Stimulated activated CD4-positive, alpha-beta T cell treated with anti-CD3 and anti-CD28 coated beads, Interleukin-1b, Interleukin-23, amount 100 ng/mL, for 24 hours (primary cell): Measurements from ENCODE around the gene MRPL4.
"Not testable (repeated sequence)": the region's sequence is repeated elsewhere in the genome, so short reads cannot be mapped to it uniquely, and the experiment has no call there.

Source experiments
- DNase-seq, 4 experiments: peaks; one replicate each; pipeline ENCODE4 v3.0.0-alpha.2; 2020; ENCODE audit warnings: low read depth in 4 of 4, low spot score in 1 of 4

Gene MRPL4

DNA sequence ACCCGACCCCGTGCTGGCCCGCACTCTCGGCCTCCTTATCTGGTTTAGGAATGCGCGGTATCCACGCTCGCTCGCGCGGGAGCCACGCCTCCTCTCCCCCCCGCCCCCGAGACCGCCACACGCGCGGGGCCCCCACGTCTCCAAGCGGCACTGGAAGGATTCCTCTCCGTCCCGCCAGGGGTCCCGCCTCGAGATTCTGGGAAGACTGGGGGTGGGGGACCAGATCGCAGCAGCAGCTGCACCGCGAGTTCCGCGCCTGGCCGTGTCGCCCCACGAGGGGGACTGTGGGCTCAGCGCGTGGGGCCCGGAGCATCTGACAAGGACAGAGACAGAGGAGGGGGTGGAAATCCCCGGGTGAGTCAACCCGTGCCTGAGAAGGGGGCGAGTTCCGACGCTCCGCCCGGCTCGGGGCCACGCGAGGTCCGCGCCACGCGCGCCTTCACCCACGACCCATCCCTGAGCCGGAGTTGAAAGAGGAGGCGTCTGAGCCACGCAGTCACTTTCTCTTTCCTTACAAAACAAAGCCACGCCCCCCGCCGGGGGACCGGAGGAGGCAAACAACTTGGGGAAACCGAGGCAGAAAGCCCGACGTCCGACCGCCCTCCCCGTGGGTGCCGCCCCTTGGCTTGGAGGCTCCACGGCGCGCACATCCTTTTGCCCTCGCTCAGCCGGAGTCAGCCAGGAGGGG lies 21.7 kb upstream of the MRPL4 start:
- DNase-seq, result peak; percentile 31 to 52 (median 46)

DNA sequence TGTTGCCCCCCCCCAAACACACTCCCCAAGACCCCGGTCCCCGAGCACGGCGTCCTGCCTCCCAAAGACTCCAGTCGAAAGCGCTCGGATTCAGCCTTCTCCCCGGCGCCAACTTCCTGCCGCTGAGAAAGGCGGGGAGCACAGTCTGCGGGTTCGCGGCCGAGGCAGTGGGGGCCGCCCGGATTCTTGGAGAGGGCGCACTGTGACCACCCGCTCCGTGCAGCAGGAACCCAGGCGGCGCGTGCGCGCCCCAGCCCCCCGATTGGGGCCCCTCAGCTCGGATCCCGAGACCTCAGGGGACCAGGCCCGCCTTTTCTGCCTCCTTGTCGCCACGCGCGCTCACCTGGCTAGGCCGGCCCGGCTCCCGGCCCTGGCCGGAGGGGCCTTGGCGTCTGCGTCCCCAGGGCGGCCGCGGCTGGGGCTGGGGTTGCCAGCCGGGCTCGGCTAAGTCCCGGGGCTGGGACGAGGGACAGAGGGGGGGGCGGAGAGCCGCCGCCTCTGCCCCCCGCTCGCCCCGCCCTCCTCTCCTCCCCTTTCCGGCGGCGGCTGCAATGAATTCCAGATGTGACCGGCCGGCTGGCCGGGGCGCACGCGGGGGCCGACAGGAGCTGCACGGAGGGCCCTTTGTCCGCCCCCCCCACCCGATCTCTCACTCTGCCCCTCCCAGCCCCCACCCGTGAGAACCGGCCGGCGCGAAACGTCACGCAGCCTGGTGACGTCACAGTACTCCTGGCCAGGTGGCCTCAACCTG lies 21.0 kb upstream of the MRPL4 start, which contains the start of gene S1PR2:
Gene S1PR2, minus strand, starts transcription at position 471 of the 751 bp plus-strand sequence. CDS start 6,426 bp downstream, outside the sequence.
- peak; percentile 39 to 65 (median 46) for DNase-seq

DNA sequence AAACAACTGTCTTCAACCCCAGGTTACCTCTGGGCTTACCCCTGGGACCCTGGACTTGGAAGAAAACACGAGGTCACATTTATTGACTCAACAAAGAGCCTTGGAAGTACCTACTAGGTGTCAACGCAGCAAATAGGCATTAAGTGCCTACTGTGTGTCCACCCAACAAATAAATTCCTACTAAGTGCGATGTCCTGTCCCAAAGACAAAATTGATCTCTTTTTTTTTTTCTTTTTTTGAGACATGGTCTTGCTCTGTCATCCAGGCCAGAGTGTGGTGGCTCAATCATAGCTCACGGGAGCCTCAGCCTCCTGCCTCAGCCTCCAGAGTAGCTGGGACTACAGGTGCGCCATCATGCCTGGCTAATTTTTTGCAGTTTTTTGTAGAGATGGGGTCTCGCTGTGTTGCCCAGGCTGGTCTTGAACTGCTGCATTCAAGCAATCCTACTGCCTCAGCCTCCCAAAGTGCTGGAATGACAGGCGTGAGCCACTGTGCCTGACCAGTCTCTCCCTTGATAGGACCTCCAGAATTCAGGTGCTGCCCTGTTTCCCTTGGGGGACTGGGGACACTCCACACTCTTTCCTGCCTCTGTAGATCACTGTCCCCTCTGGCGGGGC lies 20.3 kb upstream of the MRPL4 start:
- DNase-seq, result no peak

DNA sequence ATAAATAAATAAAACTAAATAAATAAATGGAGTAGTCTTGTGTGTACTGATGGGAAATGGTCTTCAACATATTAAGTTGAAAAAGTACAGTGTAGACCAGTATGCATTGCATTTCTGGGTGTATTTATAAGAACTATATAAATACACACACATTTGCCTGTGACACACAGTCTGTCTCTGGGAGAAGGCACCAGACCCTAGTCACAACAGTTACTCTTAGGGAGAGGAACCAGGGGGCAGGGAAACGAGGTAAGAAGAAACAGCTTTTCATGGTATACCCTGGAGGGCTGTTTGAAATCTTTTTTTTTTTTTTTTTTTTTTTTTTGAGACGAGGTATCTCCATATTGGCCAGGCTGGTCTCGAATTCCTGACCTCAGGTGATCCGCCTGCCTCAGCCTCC lies 18.1 kb upstream of the MRPL4 start:
- no peak for DNase-seq

DNA sequence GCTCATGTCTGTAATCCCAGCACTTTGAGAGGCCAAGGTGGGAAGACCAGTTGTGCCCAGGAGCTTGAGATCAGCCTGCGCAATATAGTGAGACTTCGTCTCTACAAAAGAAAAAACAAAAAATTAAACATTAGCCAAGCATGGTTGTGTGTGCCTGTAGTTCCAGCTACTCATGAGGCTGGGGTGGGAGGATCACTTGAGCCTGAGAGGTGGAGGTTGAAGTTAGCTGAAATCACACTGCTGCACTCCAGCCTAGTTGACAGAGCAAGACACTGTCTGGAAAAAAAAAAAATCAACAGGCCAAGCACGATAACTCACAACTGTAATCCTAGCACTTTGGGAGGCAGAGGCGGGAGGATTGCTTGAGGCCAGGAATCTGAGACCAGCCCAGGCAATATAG lies 17.0 kb upstream of the MRPL4 start:
- DNase-seq, result no peak

DNA sequence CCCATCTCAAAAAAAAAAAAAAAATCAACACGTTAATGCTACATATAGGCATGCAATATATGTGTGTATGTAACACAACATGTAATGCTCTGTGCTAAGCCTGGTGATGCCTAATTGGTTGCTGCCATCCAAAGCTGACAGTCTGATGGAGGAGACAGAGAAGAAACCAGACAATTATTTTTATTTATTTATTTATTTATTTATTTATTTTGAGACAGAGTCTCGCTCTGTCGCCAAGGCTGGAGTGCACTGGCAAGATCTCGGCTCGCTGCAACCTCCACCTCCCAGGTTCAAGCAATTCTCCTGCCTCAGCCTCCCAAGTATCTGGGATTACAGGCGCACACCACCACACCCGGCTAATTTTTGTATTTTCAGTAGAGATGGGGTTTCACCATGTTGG lies 16.6 kb upstream of the MRPL4 start:
- DNase-seq, result not testable (repeated sequence)

DNA sequence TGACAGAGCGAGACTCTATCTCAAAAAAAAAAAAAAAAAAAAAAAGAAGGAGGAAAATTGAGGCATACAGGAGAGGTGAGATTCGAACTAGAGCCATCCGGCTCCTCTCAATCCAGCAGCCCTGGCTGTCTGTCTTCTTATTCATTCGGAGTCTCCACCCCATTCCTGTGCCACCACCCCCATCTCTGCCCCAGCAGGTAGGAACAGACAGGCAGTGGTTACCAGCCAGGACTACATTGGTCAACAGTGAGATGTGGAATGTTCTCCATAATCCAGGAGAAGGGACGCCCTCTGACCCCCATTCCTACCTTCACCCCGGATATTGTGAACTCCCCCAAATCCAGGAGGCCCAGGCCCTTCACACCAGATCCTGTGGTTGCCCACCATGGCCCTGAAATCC lies 14.3 kb upstream of the MRPL4 start:
- no peak for DNase-seq

DNA sequence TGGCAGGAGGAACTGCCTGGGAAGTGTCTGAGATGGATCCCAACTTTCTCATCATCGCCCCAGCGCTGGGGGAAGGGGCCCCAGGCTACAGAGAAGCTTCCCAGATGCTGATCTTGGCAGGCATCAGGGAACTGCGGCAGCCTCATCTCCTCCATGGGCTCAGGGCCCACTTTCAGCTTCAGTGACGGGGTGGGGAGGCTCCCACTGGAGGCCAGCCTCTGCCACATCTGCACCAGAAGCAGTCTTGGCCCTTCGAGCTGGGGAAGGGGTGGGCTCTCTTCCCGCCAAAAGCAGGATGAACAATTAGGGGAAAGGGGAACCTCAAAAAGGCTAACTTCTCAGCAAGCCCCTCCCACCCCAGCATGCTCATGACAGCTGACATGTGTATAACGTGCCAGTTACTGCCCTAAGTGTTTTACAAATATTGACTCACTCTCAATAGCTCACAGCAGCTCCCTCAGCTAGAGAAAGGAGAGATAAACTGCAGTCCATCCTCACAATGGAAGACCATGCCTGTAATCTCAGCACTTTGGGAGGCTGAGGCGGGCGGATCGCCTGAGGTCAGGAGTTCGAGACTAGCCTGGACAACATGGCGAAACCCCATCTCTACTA lies 13.7 kb upstream of the MRPL4 start:
- DNase-seq, result no peak

DNA sequence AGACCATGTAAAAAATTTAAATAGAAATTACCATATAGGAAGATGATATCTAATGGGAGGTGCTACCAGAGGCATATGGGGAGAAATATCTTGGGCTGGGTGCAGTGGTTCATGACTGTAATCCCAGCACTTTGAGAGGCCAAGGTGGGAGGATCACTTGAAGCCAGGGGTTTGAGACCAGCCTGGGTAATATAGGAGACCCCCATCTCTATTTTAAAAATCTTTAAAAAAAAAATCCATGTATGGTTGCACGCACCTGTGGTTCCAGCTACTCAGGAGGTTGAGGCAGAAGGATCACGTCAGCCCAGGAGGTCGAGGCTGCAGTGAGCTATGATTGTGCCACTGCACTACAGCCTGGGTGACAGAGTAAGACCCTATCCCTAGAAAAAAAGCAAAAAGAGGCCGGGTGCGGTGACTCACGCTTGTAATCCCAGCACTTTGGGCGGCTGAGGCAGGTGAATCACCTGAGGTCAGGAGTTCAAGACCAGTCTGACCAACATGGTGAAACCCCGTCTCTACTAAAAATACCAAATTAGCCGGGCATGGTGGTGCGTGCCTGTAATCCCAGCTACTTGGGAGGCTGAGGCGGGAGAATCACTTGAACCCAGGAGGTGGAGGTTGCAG lies 10.1 kb upstream of the MRPL4 start:
- DNase-seq, result not testable (repeated sequence)

DNA sequence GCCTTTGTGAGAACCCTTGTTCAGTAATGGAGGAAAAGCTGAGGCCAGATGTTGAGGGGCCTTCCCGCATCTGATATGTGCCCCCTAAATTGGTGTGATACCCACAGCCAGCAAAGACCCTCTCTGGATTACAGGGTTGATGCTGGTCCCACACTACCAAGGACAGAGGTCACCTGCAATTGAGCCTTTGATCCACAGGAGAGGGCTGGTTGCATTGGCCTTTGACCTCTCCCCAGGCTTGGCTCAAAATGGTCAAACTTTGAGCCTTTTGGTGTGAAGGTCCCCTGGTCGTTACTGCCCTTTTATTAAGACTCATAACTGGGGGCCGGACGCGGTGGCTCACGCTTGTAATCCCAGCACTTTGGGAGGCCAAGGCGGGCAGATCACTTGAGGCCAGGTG lies 8.4 kb upstream of the MRPL4 start:
- no peak for DNase-seq

DNA sequence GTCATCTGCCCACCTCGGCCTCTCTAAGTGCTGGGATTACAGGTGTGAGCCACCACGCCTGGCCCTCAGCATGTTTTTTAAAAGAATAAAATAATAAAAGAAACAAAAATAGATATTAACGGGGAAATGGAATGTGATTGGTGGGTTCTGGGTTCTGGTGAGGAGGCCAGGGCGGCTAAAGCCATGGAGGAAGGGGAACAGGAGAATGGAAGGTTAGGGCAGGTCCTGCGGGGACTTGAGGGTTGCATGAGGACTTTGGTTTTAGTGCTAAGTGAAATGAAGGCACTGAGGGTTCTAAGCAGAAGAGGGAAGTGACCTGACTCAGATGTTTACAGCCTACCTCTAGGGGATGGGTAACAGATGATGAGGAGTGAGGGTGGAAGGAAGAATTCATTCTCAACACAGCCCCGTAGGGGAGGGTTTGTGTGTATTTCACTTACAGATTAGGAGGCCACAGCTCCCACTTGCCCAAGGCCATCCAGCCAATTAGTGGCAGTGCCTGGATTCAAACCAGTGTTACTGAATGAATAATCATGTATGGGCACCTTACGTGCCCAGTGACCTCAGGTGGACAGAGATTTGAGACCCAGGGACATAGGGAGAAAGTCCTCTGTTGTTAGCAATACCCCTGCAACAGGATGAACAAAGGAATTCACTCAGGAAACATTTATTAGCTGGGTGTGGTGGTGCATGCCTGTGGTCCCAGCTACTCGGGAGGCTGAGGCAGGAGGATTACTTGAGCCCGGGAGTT lies 6.7 kb upstream of the MRPL4 start:
- no peak for DNase-seq

DNA sequence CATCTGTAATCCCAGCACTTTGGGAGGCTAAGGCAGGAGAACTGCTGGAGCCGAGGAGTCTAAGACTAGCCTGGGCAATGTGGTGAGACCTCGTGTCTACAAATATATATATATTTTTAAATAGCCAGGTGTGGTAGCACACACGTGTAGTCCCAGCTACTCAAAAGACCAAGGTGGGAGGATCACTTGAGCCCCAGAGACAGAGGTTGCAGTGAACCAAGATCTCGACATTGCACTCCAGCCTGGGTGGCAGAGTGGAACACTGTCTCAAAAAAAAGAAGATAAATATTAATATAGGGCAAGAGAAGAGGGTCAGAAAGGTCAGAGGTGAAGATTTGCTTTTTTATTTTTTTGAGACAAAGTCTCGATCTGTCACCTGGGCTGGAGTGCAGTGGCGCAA lies 5.5 kb upstream of the MRPL4 start:
- no peak for DNase-seq

DNA sequence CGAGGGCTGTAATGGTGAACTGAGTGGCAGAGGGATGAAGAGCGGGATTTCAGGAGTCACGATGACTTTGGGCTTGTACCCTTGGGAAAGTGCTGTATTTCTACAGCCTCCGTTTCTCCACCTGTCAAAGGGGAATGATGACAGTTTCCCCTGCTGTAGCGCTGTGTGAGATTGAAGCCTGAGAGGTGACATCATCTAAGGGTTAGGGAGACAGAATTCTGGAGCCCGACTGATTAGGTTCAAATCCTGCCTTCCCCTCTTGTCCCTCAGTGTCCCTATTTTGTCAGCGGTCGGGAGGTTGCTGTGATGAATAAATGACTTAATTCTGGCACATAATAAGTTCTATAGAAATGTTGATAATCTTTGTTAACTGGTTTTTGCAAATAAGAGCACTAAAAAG lies 693 bp downstream of the MRPL4 start:
- no peak for DNase-seq

DNA sequence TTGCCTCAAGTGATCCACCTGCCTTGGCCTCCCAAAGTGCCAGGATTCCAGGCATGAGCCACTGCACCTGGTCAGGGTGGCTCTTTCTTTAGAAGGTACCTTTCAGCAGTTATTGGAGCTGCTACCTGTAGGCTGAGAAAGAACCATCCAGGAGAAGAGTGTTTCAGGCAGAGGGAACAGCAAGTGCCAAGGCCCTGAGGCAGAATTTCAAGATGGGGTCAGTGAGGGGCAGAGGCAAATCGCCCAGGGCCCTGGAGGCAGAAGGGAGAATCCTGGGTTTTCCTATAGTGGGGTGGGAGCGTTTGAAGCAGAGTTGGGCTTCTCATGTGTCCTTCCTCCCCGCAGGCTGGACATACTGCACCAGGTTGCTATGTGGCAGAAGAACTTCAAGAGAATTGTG lies 2.2 kb downstream of the MRPL4 start:
- DNase-seq, result no peak

DNA sequence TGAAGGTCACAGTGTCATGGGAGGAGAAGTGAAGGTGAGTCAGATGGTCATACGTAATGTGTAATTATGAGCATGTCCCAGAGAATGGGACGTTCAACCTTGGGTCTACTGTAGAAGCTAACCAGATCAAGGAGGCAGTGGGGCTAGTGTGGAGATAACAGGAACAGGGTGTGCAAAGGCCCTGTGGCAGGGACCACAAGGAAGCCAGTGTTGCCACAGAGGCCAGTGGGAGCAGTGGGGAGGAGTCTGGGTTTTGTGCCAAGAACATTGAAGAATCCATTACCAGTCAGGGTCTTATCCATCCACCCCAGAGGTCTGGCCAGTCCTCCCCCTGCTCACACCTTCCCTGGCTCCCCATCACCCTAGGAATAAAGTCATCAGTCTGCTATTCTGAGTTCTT lies 3.3 kb downstream of the MRPL4 start:
- no peak for DNase-seq

DNA sequence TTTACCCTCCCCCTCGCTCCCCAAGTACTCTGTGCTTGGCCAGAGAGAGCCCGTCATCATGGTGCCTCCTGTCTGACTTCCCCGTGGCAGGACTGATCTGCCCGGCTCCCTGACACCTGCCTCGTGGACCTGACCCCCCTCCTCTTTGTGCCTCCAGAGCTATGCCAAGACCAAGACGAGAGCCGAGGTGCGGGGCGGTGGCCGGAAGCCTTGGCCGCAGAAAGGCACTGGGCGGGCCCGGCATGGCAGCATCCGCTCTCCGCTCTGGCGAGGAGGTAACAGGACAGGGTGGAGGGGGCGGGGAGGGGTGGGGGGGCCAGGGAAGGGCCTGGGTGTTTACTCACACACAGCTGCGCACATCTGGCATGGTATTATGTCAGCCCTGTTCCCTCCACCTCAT lies 4.5 kb downstream of the MRPL4 start:
- no peak for DNase-seq

DNA sequence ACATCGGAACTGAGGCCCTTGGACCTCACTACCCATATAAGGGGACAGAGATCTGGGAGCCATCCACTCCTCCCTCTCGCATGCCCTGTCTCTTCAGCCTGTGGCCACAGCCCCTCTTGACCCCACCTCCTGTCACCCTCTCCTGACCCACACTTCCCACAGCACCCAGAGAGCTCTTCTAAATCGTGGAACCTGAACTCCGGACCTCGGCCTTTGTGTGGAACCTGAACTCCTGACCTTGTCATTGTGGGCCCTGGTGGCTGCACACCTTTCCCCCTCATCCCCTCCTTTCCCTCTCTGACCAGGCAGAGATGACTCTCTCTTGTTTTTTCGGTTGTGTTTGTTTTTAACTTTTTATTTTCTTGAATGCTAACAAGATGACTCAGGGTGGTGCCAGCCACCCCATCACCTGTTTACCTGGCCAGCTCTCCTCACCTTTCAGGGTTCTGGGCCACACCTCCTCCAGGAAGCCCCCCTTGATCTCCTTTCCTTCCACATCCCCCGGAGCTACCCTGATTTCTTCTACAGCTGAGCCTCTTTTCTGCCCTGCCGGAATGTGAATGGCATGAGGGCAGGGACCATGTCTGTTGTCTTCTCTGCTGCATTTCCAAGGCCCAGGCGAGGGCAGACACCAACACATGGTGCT lies 5.1 kb downstream of the MRPL4 start:
- DNase-seq, result no peak

DNA sequence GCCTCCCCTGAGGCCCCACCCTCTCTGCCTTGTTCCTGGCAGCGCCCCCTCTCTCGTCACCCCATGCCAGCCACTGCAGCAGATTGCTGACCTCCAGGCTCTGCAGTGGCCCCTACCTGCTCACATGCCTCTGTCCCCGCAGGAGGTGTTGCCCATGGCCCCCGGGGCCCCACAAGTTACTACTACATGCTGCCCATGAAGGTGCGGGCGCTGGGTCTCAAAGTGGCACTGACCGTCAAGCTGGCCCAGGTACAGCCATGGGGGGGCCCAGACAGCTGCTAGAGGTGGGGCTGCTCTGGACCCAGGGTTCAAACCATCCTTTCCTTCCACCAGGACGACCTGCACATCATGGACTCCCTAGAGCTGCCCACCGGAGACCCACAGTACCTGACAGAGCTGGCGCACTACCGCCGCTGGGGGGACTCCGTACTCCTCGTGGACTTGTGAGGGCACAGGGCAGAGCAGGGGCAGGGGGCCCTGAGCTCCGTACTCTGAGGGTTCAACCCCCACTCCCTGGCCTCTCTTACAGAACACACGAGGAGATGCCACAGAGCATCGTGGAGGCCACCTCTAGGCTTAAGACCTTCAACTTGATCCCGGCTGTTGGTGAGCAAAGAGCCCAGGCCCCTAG lies 6.2 kb downstream of the MRPL4 start:
- DNase-seq, result no peak

DNA sequence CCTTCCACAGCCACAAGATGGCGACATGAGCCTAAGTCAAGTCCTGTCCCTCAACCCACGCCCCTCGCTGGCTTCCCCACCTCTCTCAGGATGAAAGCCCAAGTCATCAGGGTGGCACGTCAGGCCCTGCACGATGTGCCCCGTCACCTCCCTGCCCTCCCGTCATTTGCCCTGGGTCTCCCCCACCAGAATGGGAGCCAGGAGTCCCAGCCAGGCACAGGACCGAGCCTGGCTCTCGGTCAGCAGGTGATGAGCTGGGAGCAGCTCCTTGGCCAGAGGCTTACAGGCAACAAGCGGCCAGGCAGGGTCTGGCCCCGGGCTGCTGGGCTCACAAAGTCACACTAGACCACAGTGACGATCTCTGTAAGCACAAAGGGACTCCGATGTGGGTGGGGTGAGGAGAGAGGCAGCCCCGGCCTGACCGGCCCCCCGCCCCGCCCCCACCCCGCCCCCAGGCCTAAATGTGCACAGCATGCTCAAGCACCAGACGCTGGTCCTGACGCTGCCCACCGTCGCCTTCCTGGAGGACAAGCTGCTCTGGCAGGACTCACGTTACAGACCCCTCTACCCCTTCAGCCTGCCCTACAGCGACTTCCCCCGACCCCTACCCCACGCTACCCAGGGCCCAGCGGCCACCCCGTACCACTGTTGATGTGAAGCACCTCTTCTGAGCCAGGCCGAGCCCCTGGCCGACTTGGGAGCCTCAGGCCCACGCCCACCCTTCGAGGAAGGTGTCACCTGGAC lies 7.3 kb downstream of the MRPL4 start:
- peak; percentile 78 to 95 (median 86) for DNase-seq
